ENCODE data around the gene ATG16L2.

ATG16L2 gene

DNA sequence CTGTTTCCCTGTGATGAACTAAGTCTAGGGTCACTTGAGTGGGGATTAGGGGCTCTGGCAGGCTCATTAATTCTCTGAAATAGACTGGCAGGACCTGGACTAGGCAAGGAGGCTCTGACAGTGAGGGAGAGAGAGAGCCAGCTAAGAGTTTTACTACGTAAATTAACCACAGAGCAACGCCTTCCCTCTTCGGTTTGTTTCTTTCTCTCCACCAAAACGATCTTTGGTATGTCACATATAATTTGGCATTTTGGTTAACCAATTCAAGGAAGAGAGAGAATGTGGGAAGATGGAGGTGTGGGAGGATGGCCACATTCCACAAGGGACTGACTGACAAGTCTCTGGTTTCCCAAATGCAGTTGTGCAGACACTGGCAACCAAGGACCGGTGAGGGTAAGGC is 27.9 kb downstream of the ATG16L2 start:
- Histone ChIP-seq H3K9me3 (no peaks in the 10 kb centered on the region), H3K36me3 (peaks cover 83% of the 10 kb centered on the region), H3K4me3 (ENCODE audit: low read depth in 1 of 2, low read length in 1 of 2) (no peak overlapping the region), H3K27ac (no peak overlapping the region), H3K4me1 (ENCODE audit: control insufficient read depth in 1 of 2, insufficient read depth in 1 of 2, low read depth in 1 of 2, low read length in 1 of 2) (no peaks in the 10 kb centered on the region), H3K27me3 (no peaks in the 10 kb centered on the region)
- TF ChIP-seq, protein P1, sequence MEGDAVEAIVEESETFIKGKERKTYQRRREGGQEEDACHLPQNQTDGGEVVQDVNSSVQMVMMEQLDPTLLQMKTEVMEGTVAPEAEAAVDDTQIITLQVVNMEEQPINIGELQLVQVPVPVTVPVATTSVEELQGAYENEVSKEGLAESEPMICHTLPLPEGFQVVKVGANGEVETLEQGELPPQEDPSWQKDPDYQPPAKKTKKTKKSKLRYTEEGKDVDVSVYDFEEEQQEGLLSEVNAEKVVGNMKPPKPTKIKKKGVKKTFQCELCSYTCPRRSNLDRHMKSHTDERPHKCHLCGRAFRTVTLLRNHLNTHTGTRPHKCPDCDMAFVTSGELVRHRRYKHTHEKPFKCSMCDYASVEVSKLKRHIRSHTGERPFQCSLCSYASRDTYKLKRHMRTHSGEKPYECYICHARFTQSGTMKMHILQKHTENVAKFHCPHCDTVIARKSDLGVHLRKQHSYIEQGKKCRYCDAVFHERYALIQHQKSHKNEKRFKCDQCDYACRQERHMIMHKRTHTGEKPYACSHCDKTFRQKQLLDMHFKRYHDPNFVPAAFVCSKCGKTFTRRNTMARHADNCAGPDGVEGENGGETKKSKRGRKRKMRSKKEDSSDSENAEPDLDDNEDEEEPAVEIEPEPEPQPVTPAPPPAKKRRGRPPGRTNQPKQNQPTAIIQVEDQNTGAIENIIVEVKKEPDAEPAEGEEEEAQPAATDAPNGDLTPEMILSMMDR (IDR thresholded peaks at IDR 0.05) = no peak

DNA sequence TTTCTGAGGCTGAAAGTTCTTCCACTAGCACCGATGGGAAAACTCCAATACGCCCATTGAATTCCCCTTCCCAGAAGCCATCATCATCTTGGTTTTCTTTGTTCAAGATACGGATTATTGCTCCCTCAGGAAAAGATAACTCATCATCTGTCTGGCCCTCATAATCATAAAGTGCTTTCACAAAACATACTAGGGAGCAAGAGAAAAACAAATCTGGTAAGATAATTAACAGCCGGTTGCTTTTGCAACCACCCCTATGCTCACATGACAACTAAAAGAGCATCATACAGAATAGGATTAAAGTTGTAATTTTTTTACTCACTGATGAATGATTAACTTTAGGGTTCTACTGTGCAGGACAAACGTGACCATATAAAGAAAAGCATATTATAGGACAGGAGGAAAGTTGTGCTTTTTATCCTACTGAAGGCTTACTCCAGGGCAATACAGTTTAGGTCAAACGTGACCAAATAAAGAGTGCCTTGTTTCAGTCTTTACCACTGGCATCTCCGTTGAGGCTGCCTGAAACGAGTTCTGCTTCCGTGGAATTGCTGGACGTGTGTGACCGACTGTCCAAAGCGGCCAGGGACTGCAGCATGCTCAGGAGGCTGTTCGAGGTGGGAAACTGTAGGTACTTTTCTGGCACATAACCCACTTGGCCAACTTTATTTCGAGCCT is 28.6 kb downstream of the ATG16L2 start:
- no peak overlapping the region for H3K4me3 ChIP-seq (ENCODE audit: low read depth in 1 of 2, low read length in 1 of 2)
- H3K27ac ChIP-seq = no peak overlapping the region
- H3K9me3 ChIP-seq = no peaks in the 10 kb centered on the region
- H3K4me1 ChIP-seq (ENCODE audit: control insufficient read depth in 1 of 2, insufficient read depth in 1 of 2, low read depth in 1 of 2, low read length in 1 of 2) = no peaks in the 10 kb centered on the region
- H3K27me3 ChIP-seq = no peaks in the 10 kb centered on the region
- H3K36me3 ChIP-seq = peaks cover 80% of the 10 kb centered on the region
- TF ChIP-seq, protein P1 (IDR thresholded peaks at IDR 0.05) = no peak

DNA sequence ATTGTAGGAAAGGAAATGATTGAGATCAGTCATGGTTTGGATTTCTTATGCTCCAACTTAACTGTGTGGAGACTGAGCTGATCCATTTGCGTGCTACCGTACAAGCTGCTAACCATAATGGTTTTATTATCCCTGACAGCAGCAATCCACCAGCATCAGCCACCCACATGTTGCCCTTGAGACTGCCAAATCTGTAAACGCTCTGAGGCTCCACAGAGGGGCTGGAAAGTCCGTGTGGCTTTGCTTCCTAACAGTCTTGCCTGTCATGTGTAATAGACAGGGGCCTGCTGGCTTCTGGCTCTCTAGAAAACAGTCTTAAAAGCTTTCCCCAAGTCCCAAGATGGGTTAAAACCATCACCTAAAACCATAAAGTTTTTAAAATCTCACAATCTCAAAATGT is 30.1 kb downstream of the ATG16L2 start:
- H3K9me3 ChIP-seq = no peaks in the 10 kb centered on the region
- H3K27me3 ChIP-seq = no peaks in the 10 kb centered on the region
- H3K4me1 ChIP-seq (ENCODE audit: control insufficient read depth in 1 of 2, insufficient read depth in 1 of 2, low read depth in 1 of 2, low read length in 1 of 2) = no peaks in the 10 kb centered on the region
- H3K27ac ChIP-seq = no peak overlapping the region
- peaks cover 73% of the 10 kb centered on the region for H3K36me3 ChIP-seq
- no peak overlapping the region for H3K4me3 ChIP-seq (ENCODE audit: low read depth in 1 of 2, low read length in 1 of 2)
- TF ChIP-seq, protein P1 (IDR thresholded peaks at IDR 0.05) = no peak

DNA sequence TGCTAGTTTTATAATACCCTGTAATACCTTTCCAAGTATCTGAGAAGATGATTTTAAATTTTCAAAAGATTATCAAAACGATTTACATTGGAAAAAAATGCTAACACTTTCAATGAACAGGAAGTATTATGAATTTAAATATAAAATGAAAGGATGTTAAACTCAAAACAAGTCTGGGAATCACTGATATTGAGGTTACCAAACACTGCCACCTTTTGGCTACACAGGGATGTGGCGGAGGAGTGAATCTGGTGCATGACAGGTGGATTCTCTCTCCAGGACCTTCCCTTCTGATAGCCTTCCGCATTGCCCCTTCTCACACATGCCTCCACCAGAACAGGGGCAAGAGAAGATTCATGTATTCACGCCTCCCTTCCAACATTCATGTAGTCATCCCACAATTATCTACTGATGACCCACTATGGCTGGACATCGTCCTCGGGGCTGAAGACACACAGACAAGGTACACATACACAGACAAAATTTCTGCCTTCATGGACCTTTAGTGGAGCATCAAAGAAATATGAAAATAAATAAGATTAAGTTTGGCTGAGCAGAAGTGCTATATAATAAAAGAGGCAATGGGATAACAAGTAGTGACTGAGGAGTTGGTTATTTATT is 34.7 kb downstream of the ATG16L2 start:
- H3K27me3 ChIP-seq = no peaks in the 10 kb centered on the region
- no peaks in the 10 kb centered on the region for H3K9me3 ChIP-seq
- TF ChIP-seq, protein P1 (IDR thresholded peaks at IDR 0.05) = peak; percentile 70
- H3K4me3 ChIP-seq (ENCODE audit: low read depth in 1 of 2, low read length in 1 of 2) = no peak overlapping the region
- peaks cover 0 to 3% of the 10 kb centered on the region in 2 experiments for H3K4me1 ChIP-seq (ENCODE audit: control insufficient read depth in 1 of 2, insufficient read depth in 1 of 2, low read depth in 1 of 2, low read length in 1 of 2)
- H3K27ac ChIP-seq = no peak overlapping the region
- H3K36me3 ChIP-seq = peaks cover 31% of the 10 kb centered on the region

DNA sequence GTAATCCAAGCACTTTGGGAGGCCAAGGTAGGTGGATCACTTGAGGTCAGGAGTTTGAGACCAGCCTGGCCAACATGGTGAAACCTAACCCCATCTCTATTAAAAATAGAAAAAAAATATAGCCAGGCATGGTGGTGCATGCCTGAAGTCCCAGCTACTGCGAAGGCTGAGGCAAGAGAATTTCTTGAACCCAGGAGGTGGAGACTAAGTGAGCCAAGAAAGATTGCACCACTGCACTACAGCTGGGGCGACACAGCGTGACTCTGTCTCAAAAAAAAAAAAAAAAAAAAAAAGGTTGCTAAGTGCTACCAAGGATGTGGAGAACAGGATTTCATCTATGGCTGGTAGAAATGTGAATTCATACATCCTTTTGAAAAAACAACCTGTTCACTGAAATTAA is 36.6 kb downstream of the ATG16L2 start:
- H3K4me1 ChIP-seq (ENCODE audit: control insufficient read depth in 1 of 2, insufficient read depth in 1 of 2, low read depth in 1 of 2, low read length in 1 of 2) = peaks cover 0 to 3% of the 10 kb centered on the region in 2 experiments
- H3K27ac ChIP-seq = no peak overlapping the region
- no peaks in the 10 kb centered on the region for H3K9me3 ChIP-seq
- no peaks in the 10 kb centered on the region for H3K27me3 ChIP-seq
- TF ChIP-seq, protein P1 (IDR thresholded peaks at IDR 0.05) = no peak
- H3K36me3 ChIP-seq = peaks cover 18% of the 10 kb centered on the region
- no peak overlapping the region for H3K4me3 ChIP-seq (ENCODE audit: low read depth in 1 of 2, low read length in 1 of 2)
